Measurements from ENCODE around the gene OR10A5. TPM values are rescaled to one million over a fixed set of nuclear protein-coding genes. Genes with fewer than 3 reads are reported as not detected.

Gene OR10A5
- total and polyA plus RNA-seq, 10 of the 15 experiments (the other 5 are each of a cell fraction or from before 2014, with no cell fraction given): not detected

- TF ChIP-seq E4F1 (IDR thresholded peaks at IDR 0.05; ENCODE audit: borderline replicate concordance, partially characterized antibody) (no peak), CBFB (IDR thresholded peaks at IDR 0.05; ENCODE audit: low read depth) (no peak), KDM1A (IDR thresholded peaks at IDR 0.05; ENCODE audit: borderline replicate concordance) (no peak), SP1 (IDR thresholded peaks at IDR 0.05; ENCODE audit: low read depth, low read length) (no peak), CREB1 (IDR thresholded peaks at IDR 0.05; ENCODE audit: low read depth) (no peak), ZBTB4 (CRISPR knock-in tag; IDR thresholded peaks at IDR 0.05) (no peak), BCLAF1 (IDR thresholded peaks at IDR 0.05) (no peak), CREM (IDR thresholded peaks at IDR 0.05; ENCODE audit: low read depth) (no peak)
These were observed 1.8 kb upstream of the OR10A5 start (continued) for GRCh38 chr11:6843670-6844069.
